Measurements from ENCODE around the gene ARHGAP15. TPM values are rescaled to one million over a fixed set of nuclear protein-coding genes. Genes with fewer than 3 reads are reported as not detected.

The ARHGAP15 gene
- polyA plus RNA-seq, 1 donor from 2014 or later, result 0.30 TPM

- Histone ChIP-seq H3K27me3 (ENCODE audit: insufficient read depth, low read depth, low read length) (no peaks in the 10 kb centered on the region), H4K20me1 (ENCODE audit: insufficient read depth) (no peaks in the 10 kb centered on the region), H3K27ac (ENCODE audit: low read length) (no peak overlapping the region), H3K4me2 (ENCODE audit: low read length) (peak overlapping the region; percentile 31), H3K79me2 (replicated peaks; ENCODE audit: insufficient read depth, low read length) (no peaks in the 10 kb centered on the region), H3K36me3 (ENCODE audit: insufficient read depth, low read length) (no peaks in the 10 kb centered on the region), H3K9ac (ENCODE audit: low read length) (no peak overlapping the region), H3K9me2 (ENCODE audit: insufficient read depth, low read length) (no peaks in the 10 kb centered on the region), H3K9me3 (ENCODE audit: low read length) (no peaks in the 10 kb centered on the region), H3F3A (ENCODE audit: insufficient read depth, low read length, poor library complexity, severe bottlenecking) (no peaks in the 10 kb centered on the region), H3K4me3 (ENCODE audit: low read length) (peak overlapping the region; percentile 40), H2AFZ (ENCODE audit: low read depth, low read length) (no peak overlapping the region)
- TF ChIP-seq EP300 (conservative IDR thresholded peaks at IDR 0.05; ENCODE audit: poor library complexity, severe bottlenecking) (no peak), RAD21 (conservative IDR thresholded peaks at IDR 0.05) (no peak), MXI1 (conservative IDR thresholded peaks at IDR 0.05; ENCODE audit: poor library complexity, severe bottlenecking) (no peak), EZH2 (IDR thresholded peaks at IDR 0.05; ENCODE audit: borderline replicate concordance, insufficient read depth, low read length, poor library complexity, severe bottlenecking) (no peak), POLR2AphosphoS5 (IDR thresholded peaks at IDR 0.05) (no peak), CTCF (IDR thresholded peaks at IDR 0.05; ENCODE audit: poor library complexity, severe bottlenecking) (no peak), REST (IDR thresholded peaks at IDR 0.05; ENCODE audit: borderline replicate concordance) (no peak), SMC3 (conservative IDR thresholded peaks at IDR 0.05; ENCODE audit: poor library complexity) (no peak), TAF1 (IDR thresholded peaks at IDR 0.05; ENCODE audit: low read depth) (no peak)
These were observed 227.1 kb downstream of the ARHGAP15 start for GRCh38 chr2:143356336-143356735.

- H3K4me2 ChIP-seq (ENCODE audit: low read length), result no peak overlapping the region
- H4K20me1 ChIP-seq (ENCODE audit: insufficient read depth), result no peaks in the 10 kb centered on the region
- no peaks in the 10 kb centered on the region for H3K27me3 ChIP-seq (ENCODE audit: insufficient read depth, low read depth, low read length)
- no peak overlapping the region for H3K27ac ChIP-seq (ENCODE audit: low read length)
- no peak overlapping the region for H2AFZ ChIP-seq (ENCODE audit: low read depth, low read length)
- TF ChIP-seq SMC3 (conservative IDR thresholded peaks at IDR 0.05; ENCODE audit: poor library complexity) (no peak), EP300 (conservative IDR thresholded peaks at IDR 0.05; ENCODE audit: poor library complexity, severe bottlenecking) (no peak), EZH2 (IDR thresholded peaks at IDR 0.05; ENCODE audit: borderline replicate concordance, insufficient read depth, low read length, poor library complexity, severe bottlenecking) (no peak), CTCF (IDR thresholded peaks at IDR 0.05; ENCODE audit: poor library complexity, severe bottlenecking) (no peak), REST (IDR thresholded peaks at IDR 0.05; ENCODE audit: borderline replicate concordance) (no peak), POLR2AphosphoS5 (IDR thresholded peaks at IDR 0.05) (no peak)
- H3K9me3 ChIP-seq (ENCODE audit: low read length), result no peaks in the 10 kb centered on the region
- H3K9ac ChIP-seq (ENCODE audit: low read length), result no peak overlapping the region
- no peaks in the 10 kb centered on the region for H3F3A ChIP-seq (ENCODE audit: insufficient read depth, low read length, poor library complexity, severe bottlenecking)
- H3K4me3 ChIP-seq (ENCODE audit: low read length), result no peak overlapping the region
- H3K79me2 ChIP-seq (replicated peaks; ENCODE audit: insufficient read depth, low read length), result no peaks in the 10 kb centered on the region
- no peaks in the 10 kb centered on the region for H3K36me3 ChIP-seq (ENCODE audit: insufficient read depth, low read length)
- H3K9me2 ChIP-seq (ENCODE audit: insufficient read depth, low read length), result no peaks in the 10 kb centered on the region
These were observed 227.7 kb downstream of the ARHGAP15 start for GRCh38 chr2:143356736-143357446.
